GM12892 (cell line): Measurements from ENCODE around the gene ACTBL2.

Experiments used
- POLR2A ChIP-seq: IDR thresholded peaks from 2 replicates; pipeline ENCODE4 v1.6.1; 2011; ENCODE audit warnings: low read depth, low read length, control low read depth
- POLR2AphosphoS5 ChIP-seq: IDR thresholded peaks from 2 replicates; pipeline ENCODE4 v1.6.1; 2011; ENCODE audit warnings: low read depth, low read length, control low read depth

- TF ChIP-seq POLR2A (no peak), POLR2AphosphoS5 (no peak)
Measured at GRCh38 chr5:57529864-57530263, 47.3 kb upstream of the ACTBL2 start.
